ENCODE measurements around the gene GALNS.

GALNS gene

GRCh38 chr16:88881675-88882357 lies 25.1 kb upstream of the GALNS start:
- peaks cover 20% of the 10 kb centered on the region for H3K4me1 Mint-ChIP-seq
- TF ChIP-seq, protein P1, sequence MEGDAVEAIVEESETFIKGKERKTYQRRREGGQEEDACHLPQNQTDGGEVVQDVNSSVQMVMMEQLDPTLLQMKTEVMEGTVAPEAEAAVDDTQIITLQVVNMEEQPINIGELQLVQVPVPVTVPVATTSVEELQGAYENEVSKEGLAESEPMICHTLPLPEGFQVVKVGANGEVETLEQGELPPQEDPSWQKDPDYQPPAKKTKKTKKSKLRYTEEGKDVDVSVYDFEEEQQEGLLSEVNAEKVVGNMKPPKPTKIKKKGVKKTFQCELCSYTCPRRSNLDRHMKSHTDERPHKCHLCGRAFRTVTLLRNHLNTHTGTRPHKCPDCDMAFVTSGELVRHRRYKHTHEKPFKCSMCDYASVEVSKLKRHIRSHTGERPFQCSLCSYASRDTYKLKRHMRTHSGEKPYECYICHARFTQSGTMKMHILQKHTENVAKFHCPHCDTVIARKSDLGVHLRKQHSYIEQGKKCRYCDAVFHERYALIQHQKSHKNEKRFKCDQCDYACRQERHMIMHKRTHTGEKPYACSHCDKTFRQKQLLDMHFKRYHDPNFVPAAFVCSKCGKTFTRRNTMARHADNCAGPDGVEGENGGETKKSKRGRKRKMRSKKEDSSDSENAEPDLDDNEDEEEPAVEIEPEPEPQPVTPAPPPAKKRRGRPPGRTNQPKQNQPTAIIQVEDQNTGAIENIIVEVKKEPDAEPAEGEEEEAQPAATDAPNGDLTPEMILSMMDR (IDR thresholded peaks at IDR 0.05; ENCODE audit: unreplicated experiment in 3 of 3): no peak
- peak overlapping the region in 1 of 3 experiments; percentile 27 for H3K4me3 Mint-ChIP-seq
- peaks cover 9% of the 10 kb centered on the region for H3K27me3 Mint-ChIP-seq (ENCODE audit: low read depth)
- H3K9me3 Mint-ChIP-seq: no peaks in the 10 kb centered on the region
- H3K27ac Mint-ChIP-seq: peak overlapping the region in 1 of 3 experiments; percentile 62
- H3K36me3 Mint-ChIP-seq (ENCODE audit: low read depth): no peaks in the 10 kb centered on the region

GRCh38 chr16:88881007-88881615 lies 24.4 kb upstream of the GALNS start:
- Mint-ChIP-seq H3K4me1 (peaks cover 24% of the 10 kb centered on the region), H3K27ac (no peak overlapping the region), H3K27me3 (ENCODE audit: low read depth) (peaks cover 11% of the 10 kb centered on the region), H3K4me3 (no peak overlapping the region), H3K9me3 (no peaks in the 10 kb centered on the region), H3K36me3 (ENCODE audit: low read depth) (no peaks in the 10 kb centered on the region)
- TF ChIP-seq, protein P1 (IDR thresholded peaks at IDR 0.05; ENCODE audit: unreplicated experiment in 3 of 3): no peak

GRCh38 chr16:88880226-88881006 lies 23.7 kb upstream of the GALNS start:
- H3K27ac Mint-ChIP-seq: peak overlapping the region in 1 of 3 experiments; percentile 59

GRCh38 chr16:88879788-88880055 lies 23.0 kb upstream of the GALNS start:
- Mint-ChIP-seq H3K27me3 (ENCODE audit: low read depth) (peaks cover 8% of the 10 kb centered on the region), H3K27ac (peak overlapping the region in 1 of 3 experiments; percentile 59), H3K36me3 (ENCODE audit: low read depth) (no peaks in the 10 kb centered on the region), H3K4me1 (peaks cover 29% of the 10 kb centered on the region), H3K9me3 (no peaks in the 10 kb centered on the region), H3K4me3 (peak overlapping the region in 1 of 3 experiments; percentile 50)
- TF ChIP-seq, protein P1 (IDR thresholded peaks at IDR 0.05; ENCODE audit: unreplicated experiment in 3 of 3): no peak

More at GRCh38 chr16:88880226-88881006, 23.7 kb upstream of the GALNS start:
- H3K4me3 Mint-ChIP-seq: peak overlapping the region in 2 of 3 experiments; percentile 27 to 50
- H3K9me3 Mint-ChIP-seq: no peaks in the 10 kb centered on the region
- peaks cover 29% of the 10 kb centered on the region for H3K4me1 Mint-ChIP-seq
- H3K27me3 Mint-ChIP-seq (ENCODE audit: low read depth): peaks cover 11% of the 10 kb centered on the region
- H3K36me3 Mint-ChIP-seq (ENCODE audit: low read depth): no peaks in the 10 kb centered on the region
- TF ChIP-seq, protein P1 (IDR thresholded peaks at IDR 0.05; ENCODE audit: unreplicated experiment in 3 of 3): no peak

GRCh38 chr16:88878967-88879787 lies 22.4 kb upstream of the GALNS start:
- TF ChIP-seq, protein P1 (IDR thresholded peaks at IDR 0.05; ENCODE audit: unreplicated experiment in 3 of 3): no peak
- peaks cover 8% of the 10 kb centered on the region for H3K27me3 Mint-ChIP-seq (ENCODE audit: low read depth)
- H3K4me1 Mint-ChIP-seq: peaks cover 29% of the 10 kb centered on the region
- H3K27ac Mint-ChIP-seq: no peak overlapping the region
- H3K4me3 Mint-ChIP-seq: no peak overlapping the region
- H3K9me3 Mint-ChIP-seq: no peaks in the 10 kb centered on the region
- no peaks in the 10 kb centered on the region for H3K36me3 Mint-ChIP-seq (ENCODE audit: low read depth)
